Ishikawa (cell line): ENCODE measurements around the gene CADPS.

Source experiments
- CEBPB ChIP-seq: IDR thresholded peaks from 2 replicates; pipeline ENCODE4 v1.6.1; 2012
- CREB1 ChIP-seq: IDR thresholded peaks from 2 replicates; pipeline ENCODE4 v1.6.1; 2012; ENCODE audit warnings: low read depth
- EGR1 ChIP-seq: IDR thresholded peaks from 2 replicates; pipeline ENCODE4 v1.6.1; 2012
- EP300 ChIP-seq: IDR thresholded peaks from 2 replicates; pipeline ENCODE4 v1.6.1; 2012; ENCODE audit warnings: borderline replicate concordance
- FOXM1 ChIP-seq: IDR thresholded peaks from 2 replicates; pipeline ENCODE4 v1.6.1; 2012; ENCODE audit warnings: low read depth, borderline replicate concordance
- NFIC ChIP-seq: IDR thresholded peaks from 2 replicates; pipeline ENCODE4 v1.6.1; 2012
- RAD21 ChIP-seq: IDR thresholded peaks from 2 replicates; pipeline ENCODE4 v1.6.1; 2012; ENCODE audit warnings: low read depth
- TAF1 ChIP-seq: IDR thresholded peaks from 2 replicates; pipeline ENCODE4 v1.6.1; 2012; ENCODE audit warnings: low read depth, mild to moderate bottlenecking
- TCF12 ChIP-seq: IDR thresholded peaks from 2 replicates; pipeline ENCODE4 v1.6.1; 2012; ENCODE audit warnings: low read depth
- TEAD4 ChIP-seq: IDR thresholded peaks from 2 replicates; pipeline ENCODE4 v1.6.1; 2012
- USF1 ChIP-seq: IDR thresholded peaks from 2 replicates; pipeline ENCODE4 v1.6.1; 2012
- YY1 ChIP-seq: IDR thresholded peaks from 2 replicates; pipeline ENCODE4 v1.6.1; 2012; ENCODE audit warnings: low read depth
- ZBTB7A ChIP-seq: IDR thresholded peaks from 2 replicates; pipeline ENCODE4 v1.6.1; 2012; ENCODE audit warnings: low read depth
- TF ChIP-seq, protein P1 (sequence below): IDR thresholded peaks from 2 replicates; pipeline ENCODE4 v1.6.1; 2012; ENCODE audit warnings: low read depth, mild to moderate bottlenecking
- TF ChIP-seq, protein P2 (sequence below): IDR thresholded peaks from 2 replicates; pipeline ENCODE4 v1.6.1; 2012

Gene CADPS

DNA sequence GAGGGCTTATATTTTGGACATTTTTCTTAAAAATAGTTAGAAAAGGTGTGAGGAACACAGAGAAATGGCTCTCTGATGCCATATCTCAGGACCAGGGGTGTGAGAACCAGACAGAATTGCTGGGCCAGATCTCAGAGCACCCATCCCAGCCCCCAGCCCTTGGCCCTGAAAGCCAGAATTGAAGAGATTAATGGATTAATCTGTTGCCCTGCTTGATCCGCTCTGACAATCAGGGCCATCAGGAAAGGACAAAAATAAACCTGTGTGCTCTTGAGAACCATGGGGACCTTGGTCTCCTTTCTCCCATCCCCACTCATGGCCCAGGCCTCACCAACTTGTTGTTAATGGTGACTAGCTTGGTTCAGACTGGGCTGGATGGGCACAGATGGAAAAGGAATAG, 113.5 kb downstream of the CADPS start:
- TF ChIP-seq TAF1: no peak
- no peak for TF ChIP-seq EP300
- TF ChIP-seq, protein P1, sequence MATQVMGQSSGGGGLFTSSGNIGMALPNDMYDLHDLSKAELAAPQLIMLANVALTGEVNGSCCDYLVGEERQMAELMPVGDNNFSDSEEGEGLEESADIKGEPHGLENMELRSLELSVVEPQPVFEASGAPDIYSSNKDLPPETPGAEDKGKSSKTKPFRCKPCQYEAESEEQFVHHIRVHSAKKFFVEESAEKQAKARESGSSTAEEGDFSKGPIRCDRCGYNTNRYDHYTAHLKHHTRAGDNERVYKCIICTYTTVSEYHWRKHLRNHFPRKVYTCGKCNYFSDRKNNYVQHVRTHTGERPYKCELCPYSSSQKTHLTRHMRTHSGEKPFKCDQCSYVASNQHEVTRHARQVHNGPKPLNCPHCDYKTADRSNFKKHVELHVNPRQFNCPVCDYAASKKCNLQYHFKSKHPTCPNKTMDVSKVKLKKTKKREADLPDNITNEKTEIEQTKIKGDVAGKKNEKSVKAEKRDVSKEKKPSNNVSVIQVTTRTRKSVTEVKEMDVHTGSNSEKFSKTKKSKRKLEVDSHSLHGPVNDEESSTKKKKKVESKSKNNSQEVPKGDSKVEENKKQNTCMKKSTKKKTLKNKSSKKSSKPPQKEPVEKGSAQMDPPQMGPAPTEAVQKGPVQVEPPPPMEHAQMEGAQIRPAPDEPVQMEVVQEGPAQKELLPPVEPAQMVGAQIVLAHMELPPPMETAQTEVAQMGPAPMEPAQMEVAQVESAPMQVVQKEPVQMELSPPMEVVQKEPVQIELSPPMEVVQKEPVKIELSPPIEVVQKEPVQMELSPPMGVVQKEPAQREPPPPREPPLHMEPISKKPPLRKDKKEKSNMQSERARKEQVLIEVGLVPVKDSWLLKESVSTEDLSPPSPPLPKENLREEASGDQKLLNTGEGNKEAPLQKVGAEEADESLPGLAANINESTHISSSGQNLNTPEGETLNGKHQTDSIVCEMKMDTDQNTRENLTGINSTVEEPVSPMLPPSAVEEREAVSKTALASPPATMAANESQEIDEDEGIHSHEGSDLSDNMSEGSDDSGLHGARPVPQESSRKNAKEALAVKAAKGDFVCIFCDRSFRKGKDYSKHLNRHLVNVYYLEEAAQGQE: no peak
- TF ChIP-seq EGR1: no peak
- no peak for TF ChIP-seq ZBTB7A
- no peak for TF ChIP-seq CREB1
- TF ChIP-seq, protein P2, sequence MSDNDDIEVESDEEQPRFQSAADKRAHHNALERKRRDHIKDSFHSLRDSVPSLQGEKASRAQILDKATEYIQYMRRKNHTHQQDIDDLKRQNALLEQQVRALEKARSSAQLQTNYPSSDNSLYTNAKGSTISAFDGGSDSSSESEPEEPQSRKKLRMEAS: no peak
- TF ChIP-seq YY1: no peak
- no peak for TF ChIP-seq TEAD4
- no peak for TF ChIP-seq RAD21

DNA sequence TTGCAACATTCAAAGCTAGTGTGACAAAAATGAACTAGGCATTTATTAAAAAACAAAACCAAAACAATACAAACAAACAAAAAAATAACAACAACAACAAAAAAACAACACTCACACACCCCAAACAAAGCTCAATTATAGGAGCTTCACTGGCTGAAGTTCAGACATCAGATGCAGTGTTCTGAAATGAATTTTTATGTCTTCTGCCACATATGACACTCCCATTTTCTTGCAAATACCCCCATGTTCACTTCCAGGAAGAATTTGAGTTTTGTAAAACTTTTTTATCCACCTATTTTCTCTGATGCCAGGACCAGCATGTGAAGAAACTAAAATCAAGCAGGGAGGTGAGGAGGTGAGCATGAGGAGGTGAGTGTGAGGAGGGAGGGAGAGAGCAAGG, 113.9 kb downstream of the CADPS start:
- TF ChIP-seq EP300 (no peak), ZBTB7A (no peak), TEAD4 (no peak), RAD21 (no peak), EGR1 (no peak), NFIC (no peak), YY1 (no peak)
- TF ChIP-seq, protein P2: no peak
- TF ChIP-seq, protein P1: no peak

DNA sequence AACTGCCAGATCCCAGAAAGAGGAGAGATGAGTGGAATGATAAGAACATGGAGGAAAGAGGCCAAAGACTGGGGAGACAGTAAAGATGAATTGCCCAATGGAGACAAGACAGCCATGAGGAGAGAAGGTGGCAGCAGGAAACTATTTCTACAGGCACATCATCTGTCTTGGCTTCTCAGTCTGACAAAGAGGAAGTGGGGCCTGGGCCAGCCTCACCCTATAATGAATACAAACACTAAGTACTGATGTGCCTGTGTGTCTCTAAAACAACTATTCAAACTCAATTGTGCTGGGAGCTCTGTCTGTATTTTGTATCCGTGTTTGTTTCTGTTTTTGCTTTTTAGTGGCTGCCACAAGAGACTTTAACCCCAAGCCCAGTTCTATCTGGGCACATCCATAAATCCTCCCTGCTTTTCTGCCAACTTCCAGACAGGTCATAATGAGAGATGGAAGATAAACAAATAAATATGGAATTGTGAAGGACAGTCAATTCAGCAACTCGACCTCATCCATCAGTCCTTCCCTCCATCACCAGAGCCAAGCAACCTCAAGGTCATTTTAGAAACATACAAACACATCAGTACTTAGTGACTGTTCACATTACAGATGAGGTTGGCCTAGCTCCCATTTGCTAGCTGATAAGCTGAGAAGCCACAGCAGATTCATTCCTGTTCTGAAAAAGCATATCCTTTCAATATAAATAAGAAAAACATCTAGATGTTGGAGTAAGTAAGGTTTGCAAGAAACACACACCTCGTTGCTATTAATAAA, 116.7 kb downstream of the CADPS start:
- TF ChIP-seq, protein P2: no peak
- TF ChIP-seq CREB1: no peak
- TF ChIP-seq YY1: no peak
- no peak for TF ChIP-seq ZBTB7A
- no peak for TF ChIP-seq USF1
- no peak for TF ChIP-seq NFIC
- no peak for TF ChIP-seq RAD21
- no peak for TF ChIP-seq FOXM1
- no peak for TF ChIP-seq TCF12
- TF ChIP-seq, protein P1: no peak
- TF ChIP-seq TAF1: no peak

DNA sequence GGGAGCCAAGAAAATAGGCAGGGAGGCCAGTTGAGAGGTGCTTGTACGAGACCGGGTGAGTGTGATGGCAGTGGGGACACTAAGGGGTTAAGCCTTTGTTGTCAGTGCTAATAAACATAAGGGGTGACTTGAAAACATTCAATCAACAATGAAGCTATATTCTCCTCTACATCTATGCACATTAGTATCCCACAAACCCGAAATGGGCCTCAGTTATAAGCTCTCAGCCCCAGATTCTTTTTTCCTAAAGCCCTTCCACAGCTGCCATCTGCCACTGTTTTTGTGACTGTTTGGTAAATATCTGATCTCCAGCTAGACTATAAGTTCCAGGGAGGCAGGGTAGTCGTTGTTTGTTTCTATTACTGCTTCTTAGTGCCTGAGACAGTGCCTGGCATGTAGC, 118.2 kb downstream of the CADPS start:
- TF ChIP-seq ZBTB7A: no peak
- TF ChIP-seq NFIC: no peak
- no peak for TF ChIP-seq RAD21
- TF ChIP-seq, protein P1: no peak
- no peak for TF ChIP-seq TAF1
- no peak for TF ChIP-seq TCF12
- TF ChIP-seq, protein P2: no peak
- TF ChIP-seq YY1: no peak
- no peak for TF ChIP-seq CEBPB
- no peak for TF ChIP-seq EGR1
- TF ChIP-seq CREB1: no peak
